SKM-1 (cell line): ENCODE results near the gene MCAT.
"Not testable (repeated sequence)": the region's sequence is repeated elsewhere in the genome, so short reads cannot be mapped to it uniquely, and the experiment has no call there.

Source experiments
- DNase-seq: peaks from one replicate; lab custom pipeline; 2025; ENCODE audit not compliant: unreplicated experiment; lab: John Stamatoyannopoulos, UW

MCAT gene

GRCh38 chr22:43127166-43127908 is 15.9 kb downstream of the MCAT start:
- DNase-seq: no peak

DNA sequence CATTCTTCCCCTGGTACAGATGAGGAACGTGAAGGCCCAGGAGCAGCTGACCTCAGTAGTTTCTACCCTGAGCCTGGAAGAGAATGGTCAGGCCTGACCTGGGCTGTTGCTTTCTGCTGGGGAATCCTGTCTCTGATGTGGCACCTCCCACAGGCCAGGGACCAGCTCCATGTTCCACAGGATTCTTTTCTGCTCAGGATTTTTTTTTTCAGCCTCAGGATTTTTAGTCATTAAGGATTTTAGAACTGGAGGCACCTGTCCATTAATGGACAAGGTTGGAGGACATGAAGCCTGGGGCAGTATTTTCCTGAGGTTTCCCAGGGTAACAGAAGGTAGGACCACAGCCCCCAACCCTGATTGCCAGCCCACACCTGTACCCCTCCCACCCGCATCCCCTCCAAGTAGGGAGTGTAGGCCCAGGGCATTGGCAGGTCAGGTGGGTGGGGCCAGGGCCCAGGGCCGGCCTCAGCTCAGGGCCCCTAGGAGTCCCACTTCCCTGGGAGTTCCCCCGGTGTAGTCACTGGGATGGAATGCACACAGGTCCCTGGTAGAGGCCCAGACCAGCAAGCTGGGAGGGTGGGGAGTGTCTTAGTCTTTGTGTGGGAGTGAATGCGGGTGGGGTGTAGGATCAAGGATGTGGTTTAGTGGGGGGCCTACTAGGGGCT is 16.6 kb downstream of the MCAT start:
- DNase-seq: no peak

DNA sequence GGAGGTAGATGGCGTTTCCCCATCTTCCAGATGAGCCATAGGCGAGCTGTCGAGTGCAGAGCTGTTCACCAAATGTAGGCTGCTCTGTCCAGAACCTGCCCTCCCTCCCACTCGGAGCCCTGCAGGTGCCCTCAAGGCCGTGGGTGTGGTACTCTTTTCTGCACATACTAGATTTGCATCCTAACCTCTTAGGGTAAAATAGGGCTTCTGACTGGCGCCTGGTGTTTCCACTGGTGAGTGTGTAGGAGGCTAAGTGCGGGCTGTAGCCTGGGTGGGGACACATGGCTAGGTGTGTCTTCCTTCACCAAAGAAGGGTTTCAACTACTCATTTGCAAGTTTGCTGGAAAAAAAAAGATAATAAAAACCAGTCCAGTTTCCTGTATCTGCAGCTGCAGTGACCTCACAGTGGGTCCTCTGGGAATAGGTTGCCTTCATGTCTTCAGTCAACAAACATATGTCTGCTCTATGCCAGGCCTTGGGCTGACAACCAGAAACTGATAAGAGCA is 24.2 kb downstream of the MCAT start:
- no peak for DNase-seq

DNA sequence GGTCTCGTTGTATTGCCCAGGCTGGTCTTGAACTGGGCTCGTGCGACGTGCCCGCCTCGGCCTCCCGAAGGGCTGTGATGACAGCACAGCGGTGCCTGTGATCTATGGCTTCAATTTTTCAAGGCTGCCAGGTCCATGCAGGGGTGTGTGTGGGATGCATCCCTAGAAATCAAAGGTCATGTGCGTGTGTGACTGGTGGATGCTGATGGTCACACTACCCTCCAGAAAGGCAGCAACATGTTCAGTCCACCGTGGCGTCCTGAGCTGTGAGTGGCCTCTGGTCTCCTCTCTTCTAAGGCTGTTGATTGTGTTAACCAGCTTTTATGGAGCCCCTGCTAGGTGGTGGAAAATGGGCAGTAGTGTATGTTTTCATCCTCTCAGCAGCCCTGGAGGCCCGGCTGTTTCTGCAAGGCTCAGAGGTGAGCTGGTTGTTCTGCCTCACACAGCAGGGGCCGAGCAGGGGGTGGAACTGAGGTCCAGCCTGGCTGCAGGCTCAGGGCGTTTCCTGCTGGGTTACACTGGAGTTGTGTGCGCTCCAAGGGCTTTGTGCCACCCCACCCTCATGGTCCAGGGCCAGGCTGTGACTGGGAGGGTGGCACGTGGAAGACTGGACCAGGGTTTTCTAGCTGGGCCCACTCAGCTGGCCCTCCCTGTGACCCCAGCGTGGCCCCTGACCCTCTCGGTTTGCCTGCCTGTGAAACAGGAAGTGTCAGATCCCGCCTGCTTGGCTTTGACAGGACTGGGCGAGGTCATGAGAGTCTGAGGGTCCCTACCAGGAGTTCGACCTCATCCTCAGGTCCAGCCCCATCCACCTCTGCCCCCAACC is 25.0 kb downstream of the MCAT start:
- no peak for DNase-seq

DNA sequence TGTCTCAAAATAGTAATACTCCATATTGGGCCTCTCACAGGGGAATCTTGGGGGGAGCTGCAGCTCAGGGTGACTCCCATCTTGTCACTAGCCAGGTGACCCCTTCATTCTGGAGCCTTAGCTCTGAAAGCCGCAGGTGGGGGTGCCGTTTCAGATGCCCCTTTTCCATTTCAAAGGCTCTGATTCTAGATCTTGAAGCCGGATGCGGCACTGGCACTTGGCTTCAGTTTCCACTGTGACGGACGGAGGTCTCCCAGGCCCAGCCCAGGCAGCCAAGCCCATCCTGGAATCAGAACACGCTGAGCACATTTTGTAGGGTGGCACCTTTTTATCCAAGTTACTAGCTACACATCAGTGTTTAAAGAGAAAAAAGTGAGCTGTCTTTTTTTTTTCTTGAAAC is 26.3 kb downstream of the MCAT start:
- DNase-seq: no peak

DNA sequence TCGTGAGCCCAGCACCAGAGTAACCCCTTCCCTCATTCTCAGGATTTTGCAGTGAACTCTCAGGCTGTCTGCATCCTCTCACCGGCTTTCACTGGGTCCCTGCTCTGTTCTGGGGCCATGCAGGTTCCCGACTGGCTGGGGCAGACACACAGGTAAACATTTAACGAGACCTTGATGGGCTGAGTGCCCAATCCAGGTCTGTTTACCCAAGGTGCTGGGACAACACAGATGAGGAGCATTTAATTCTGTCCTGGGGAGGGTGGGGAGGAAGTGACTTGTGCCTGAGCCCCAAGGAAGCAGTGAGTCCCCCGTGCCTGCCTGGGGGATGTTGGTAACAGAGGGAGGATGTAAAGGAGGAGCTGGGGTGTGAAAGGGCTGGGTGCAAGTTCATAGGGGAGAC is 28.2 kb downstream of the MCAT start:
- DNase-seq: no peak

GRCh38 chr22:43113526-43114251 is 29.5 kb downstream of the MCAT start:
- no peak for DNase-seq

DNA sequence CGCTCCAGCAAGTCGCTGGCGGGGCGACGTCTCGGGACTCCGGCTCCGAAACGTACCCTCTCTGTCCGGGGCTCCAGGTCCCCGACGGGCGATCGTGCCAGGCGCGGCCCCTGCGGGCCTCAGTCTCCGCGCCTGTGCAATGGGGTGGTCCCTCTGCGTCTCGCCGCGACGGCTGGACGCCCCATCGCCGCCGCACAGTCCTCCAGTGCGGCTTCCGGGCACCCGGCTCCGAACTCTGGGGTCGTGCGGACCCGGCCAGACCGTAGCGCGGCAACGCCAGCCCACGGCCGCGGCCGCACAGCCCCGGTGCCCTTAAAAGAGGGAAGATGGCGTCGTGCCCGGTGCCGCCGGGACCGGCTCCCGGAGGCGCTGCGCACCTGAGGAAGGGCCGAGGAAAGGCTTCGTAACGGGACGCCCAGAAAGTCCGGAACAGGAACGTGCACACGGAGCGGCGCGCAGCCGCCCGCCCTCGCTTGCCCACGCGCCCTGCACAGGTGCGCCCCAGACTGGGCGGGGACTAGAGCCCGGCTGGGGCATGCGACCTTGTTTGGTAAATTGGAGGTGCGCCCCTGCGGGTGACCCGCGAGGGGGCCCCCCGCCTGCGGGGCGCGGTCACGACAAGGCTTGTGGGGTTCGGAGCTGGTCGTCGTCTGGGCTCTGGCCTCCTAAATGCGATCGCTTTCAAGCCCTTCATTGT is 32.1 kb downstream of the MCAT start:
- no peak for DNase-seq

DNA sequence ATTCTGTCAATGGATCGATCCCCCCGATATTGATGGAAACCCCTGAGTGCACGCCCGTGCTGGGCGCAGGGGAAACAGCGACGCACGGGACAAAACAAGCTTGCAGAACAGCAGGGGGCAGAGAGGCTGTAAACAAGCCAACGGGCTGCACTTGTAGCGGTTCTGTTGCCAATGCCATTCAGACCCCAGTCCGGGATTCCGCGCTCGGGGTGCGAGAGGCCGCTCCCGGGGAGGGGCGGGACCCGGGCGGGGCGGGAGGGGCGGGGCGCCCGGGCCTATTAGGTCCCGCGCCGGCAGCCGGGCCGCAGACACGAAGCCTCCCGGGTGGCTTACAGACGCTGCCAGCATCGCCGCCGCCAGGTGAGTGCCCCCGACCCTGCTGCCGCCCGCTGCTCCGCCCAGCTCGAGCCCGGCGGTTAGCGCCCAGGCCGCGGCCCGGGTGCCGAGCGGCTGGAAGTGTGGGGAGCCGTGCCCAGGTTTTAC is 32.7 kb downstream of the MCAT start, which contains the start of gene BIK:
TSS of gene BIK (plus strand) at position 307 of the 483 bp plus-strand sequence. CDS start 13,273 bp downstream, outside the sequence.
- DNase-seq: no peak

- peak; percentile 77 for DNase-seq
These were observed 33.2 kb downstream of the MCAT start for GRCh38 chr22:43109921-43110443.

- DNase-seq: no peak
These were observed 33.7 kb downstream of the MCAT start for GRCh38 chr22:43109511-43109910.

GRCh38 chr22:43106302-43106701 is 36.9 kb downstream of the MCAT start:
- DNase-seq: no peak

- not testable (repeated sequence) for DNase-seq
These were observed 38.2 kb downstream of the MCAT start for GRCh38 chr22:43104950-43105349.

GRCh38 chr22:43104056-43104625 is 39.1 kb downstream of the MCAT start:
- DNase-seq: not testable (repeated sequence)

GRCh38 chr22:43101306-43101705 is 41.9 kb downstream of the MCAT start:
- DNase-seq: no peak

GRCh38 chr22:43100225-43100624 is 43.0 kb downstream of the MCAT start:
- no peak for DNase-seq

DNA sequence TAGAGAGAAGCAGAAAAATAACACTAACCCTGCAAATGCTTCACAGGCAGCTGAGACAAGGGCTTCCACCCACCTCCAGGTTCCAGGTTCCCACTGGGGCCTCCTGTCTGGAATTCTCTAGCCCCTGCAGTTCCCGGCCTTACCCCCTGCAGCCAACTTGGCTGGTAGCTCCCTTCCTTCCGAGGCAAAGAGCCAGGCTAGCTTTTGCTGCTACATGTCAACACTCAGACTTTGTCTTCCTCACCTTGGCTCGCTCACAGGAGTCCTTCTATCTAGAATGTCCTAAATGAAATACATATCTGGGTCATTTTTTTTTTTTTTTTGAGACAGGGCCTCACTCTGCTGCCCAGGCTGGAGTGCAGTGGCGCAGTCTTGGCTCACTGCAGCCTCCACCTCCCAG is 44.1 kb downstream of the MCAT start:
- DNase-seq: no peak

DNA sequence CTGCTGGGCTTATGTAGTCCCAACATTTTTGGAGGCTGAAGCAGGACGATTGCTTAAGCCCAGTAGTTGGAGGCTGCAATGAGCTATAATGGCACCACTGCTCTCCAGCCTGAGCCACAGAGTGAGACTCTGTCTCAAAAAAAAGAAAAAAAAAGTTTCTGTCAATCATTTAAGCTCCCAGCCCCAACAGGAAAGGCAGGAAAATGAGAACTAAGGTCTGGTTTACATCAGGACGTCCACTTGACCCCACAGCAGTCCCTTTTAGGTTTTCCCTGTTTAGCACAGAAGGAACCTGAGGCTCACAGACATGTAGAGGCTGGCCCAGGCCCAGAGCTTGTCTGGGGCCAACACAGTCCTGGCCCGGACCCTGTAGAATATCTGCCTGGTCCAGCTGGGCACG is 44.8 kb downstream of the MCAT start:
- no peak for DNase-seq

GRCh38 chr22:43096420-43096819 is 46.8 kb downstream of the MCAT start:
- no peak for DNase-seq
